Stimulated activated CD8-positive, alpha-beta memory T cell treated with anti-CD3 and anti-CD28 coated beads, Interleukin-12 subunit alpha, Interleukin-12 subunit beta, amount 100 ng/mL, for 1 hour (primary cell): ENCODE results near the gene APMAP.

Experiments used
- DNase-seq: peaks from one replicate; pipeline ENCODE4 v3.0.0-alpha.2; 2020; ENCODE audit warnings: low read depth

APMAP gene

GRCh38 chr20:24992487-24993205 is at the start of gene APMAP:
TSS of gene APMAP (minus strand) at chr20:24992751. CDS start at chr20:24992688, 63 bp downstream.
- DNase-seq = peak; percentile 96

GRCh38 chr20:25041813-25042530 is 49.4 kb upstream of the APMAP start:
- DNase-seq = no peak

- DNase-seq = no peak
These were observed 47.9 kb upstream of the APMAP start for GRCh38 chr20:25040438-25040831.

GRCh38 chr20:25039697-25040437 is 47.3 kb upstream of the APMAP start:
- DNase-seq = no peak

- DNase-seq = no peak
These were observed 46.1 kb upstream of the APMAP start for GRCh38 chr20:25038591-25039015.

- no peak for DNase-seq
These were observed 45.5 kb upstream of the APMAP start for GRCh38 chr20:25038103-25038410.

- DNase-seq = no peak
These were observed 44.9 kb upstream of the APMAP start for GRCh38 chr20:25037288-25038102.

GRCh38 chr20:25036331-25036936 is 43.9 kb upstream of the APMAP start:
- DNase-seq = no peak

GRCh38 chr20:25035921-25036320 is 43.4 kb upstream of the APMAP start:
- no peak for DNase-seq

- DNase-seq = no peak
These were observed 41.4 kb upstream of the APMAP start for GRCh38 chr20:25033924-25034300.

GRCh38 chr20:25033265-25033923 is 40.8 kb upstream of the APMAP start:
- no peak for DNase-seq

- DNase-seq = no peak
These were observed 40.1 kb upstream of the APMAP start for GRCh38 chr20:25032478-25033264.

- no peak for DNase-seq
These were observed 39.5 kb upstream of the APMAP start for GRCh38 chr20:25032065-25032477.

- no peak for DNase-seq
These were observed 38.7 kb upstream of the APMAP start for GRCh38 chr20:25031241-25031640.

GRCh38 chr20:25030649-25031207 is 38.2 kb upstream of the APMAP start:
- no peak for DNase-seq

GRCh38 chr20:25030007-25030648 is 37.6 kb upstream of the APMAP start:
- DNase-seq = no peak

GRCh38 chr20:25025986-25026605 is 33.5 kb upstream of the APMAP start:
- DNase-seq = no peak

- DNase-seq = no peak
These were observed 32.7 kb upstream of the APMAP start for GRCh38 chr20:25025091-25025861.
